GM18511 (cell line): Measurements from ENCODE around the gene IMMP2L.
"Not testable (repeated sequence)": the region's sequence is repeated elsewhere in the genome, so short reads cannot be mapped to it uniquely, and the experiment has no call there.

Experiments
- ATAC-seq: cut with Tn5 transposase; IDR thresholded peaks from one replicate; pipeline ENCODE4 v1.9.1; 2021; ENCODE audit warnings: mild to moderate bottlenecking, moderate library complexity; ENCODE audit not compliant: unreplicated experiment

The IMMP2L gene

GRCh38 chr7:111356941-111357340, 205.4 kb downstream of the IMMP2L start:
- ATAC-seq: no peak

- no peak for ATAC-seq
Observed at GRCh38 chr7:111352319-111352718, 210.0 kb downstream of the IMMP2L start.

- ATAC-seq: no peak
Observed at GRCh38 chr7:111346219-111346618, 216.1 kb downstream of the IMMP2L start.

GRCh38 chr7:111343017-111343416, 219.3 kb downstream of the IMMP2L start:
- ATAC-seq: no peak

- no peak for ATAC-seq
Observed at GRCh38 chr7:111339006-111339405, 223.3 kb downstream of the IMMP2L start.

- ATAC-seq: no peak
Observed at GRCh38 chr7:111333010-111333409, 229.3 kb downstream of the IMMP2L start.

- no peak for ATAC-seq
Observed at GRCh38 chr7:111330235-111330523, 232.1 kb downstream of the IMMP2L start.

GRCh38 chr7:111329367-111330234, 232.7 kb downstream of the IMMP2L start:
- peak; percentile 62 for ATAC-seq

GRCh38 chr7:111328487-111328886, 233.8 kb downstream of the IMMP2L start:
- no peak for ATAC-seq

- ATAC-seq: no peak
Observed at GRCh38 chr7:111324776-111325175, 237.5 kb downstream of the IMMP2L start.

GRCh38 chr7:111324228-111324627, 238.1 kb downstream of the IMMP2L start:
- peak; percentile 81 for ATAC-seq

- ATAC-seq: not testable (repeated sequence)
Observed at GRCh38 chr7:111323670-111324069, 238.6 kb downstream of the IMMP2L start.

GRCh38 chr7:111320133-111320532, 242.2 kb downstream of the IMMP2L start:
- ATAC-seq: no peak

- ATAC-seq: no peak
Observed at GRCh38 chr7:111312966-111313365, 249.3 kb downstream of the IMMP2L start.

- ATAC-seq: no peak
Observed at GRCh38 chr7:111308691-111309090, 253.6 kb downstream of the IMMP2L start.

- ATAC-seq: no peak
Observed at GRCh38 chr7:111301891-111302290, 260.4 kb downstream of the IMMP2L start.

GRCh38 chr7:111294494-111294893, 267.8 kb downstream of the IMMP2L start:
- ATAC-seq: no peak

GRCh38 chr7:111292026-111292470, 270.2 kb downstream of the IMMP2L start:
- ATAC-seq: no peak

- ATAC-seq: no peak
Observed at GRCh38 chr7:111290982-111291381, 271.3 kb downstream of the IMMP2L start.

GRCh38 chr7:111290419-111290818, 271.9 kb downstream of the IMMP2L start:
- ATAC-seq: no peak

- ATAC-seq: not testable (repeated sequence)
Observed at GRCh38 chr7:111288441-111288840, 273.9 kb downstream of the IMMP2L start.

- ATAC-seq: no peak
Observed at GRCh38 chr7:111282626-111283025, 279.7 kb downstream of the IMMP2L start.

- no peak for ATAC-seq
Observed at GRCh38 chr7:111274857-111275256, 287.4 kb downstream of the IMMP2L start.
